HEK293 (cell line): ENCODE measurements around the gene MAP3K14.

Experiments
- EGR2 ChIP-seq: fragments of 450-650 bp; formaldehyde crosslinking; IDR thresholded peaks from 2 replicates; pipeline ENCODE4 v1.5.1; 2016; ENCODE audit warnings: low read depth, missing biosample characterization, missing genetic modification characterization
- KLF17 ChIP-seq: fragments of 450-650 bp; formaldehyde crosslinking; IDR thresholded peaks from 2 replicates; pipeline ENCODE4 v1.5.1; 2016; ENCODE audit warnings: missing biosample characterization, missing genetic modification characterization
- KLF9 ChIP-seq: fragments of 450-650 bp; formaldehyde crosslinking; IDR thresholded peaks from 2 replicates; pipeline ENCODE4 v1.5.1; 2016; ENCODE audit warnings: missing biosample characterization, missing genetic modification characterization, low read depth
- PBX3 ChIP-seq: sonication (generic); formaldehyde crosslinking; IDR thresholded peaks from 2 replicates; pipeline ENCODE4 v1.8.1; 2022; ENCODE audit warnings: mild to moderate bottlenecking, moderate library complexity, missing genetic modification reagents
- PRDM4 ChIP-seq: fragments of 450-650 bp; formaldehyde crosslinking; IDR thresholded peaks from 2 replicates; pipeline ENCODE4 v1.5.1; 2017; ENCODE audit warnings: missing biosample characterization, missing genetic modification characterization
- PRDM6 ChIP-seq: fragments of 450-650 bp; formaldehyde crosslinking; IDR thresholded peaks from 2 replicates; pipeline ENCODE4 v1.5.1; 2017; ENCODE audit warnings: missing biosample characterization, missing genetic modification characterization
- ZBTB10 ChIP-seq: fragments of 450-650 bp; formaldehyde crosslinking; IDR thresholded peaks from 2 replicates; pipeline ENCODE4 v1.5.1; 2016; ENCODE audit warnings: missing biosample characterization, missing genetic modification characterization
- ZNF423 ChIP-seq: fragments of 450-650 bp; formaldehyde crosslinking; IDR thresholded peaks from 2 replicates; pipeline ENCODE4 v1.5.1; 2016; ENCODE audit warnings: missing biosample characterization, missing genetic modification characterization
- ZNF449 ChIP-seq: fragments of 450-650 bp; formaldehyde crosslinking; IDR thresholded peaks from 2 replicates; pipeline ENCODE4 v1.5.1; 2017; ENCODE audit warnings: missing biosample characterization, mild to moderate bottlenecking, missing genetic modification characterization, moderate library complexity
- ZNF529 ChIP-seq: fragments of 450-650 bp; formaldehyde crosslinking; IDR thresholded peaks from 2 replicates; pipeline ENCODE4 v1.5.1; 2017; ENCODE audit warnings: missing genetic modification characterization, missing biosample characterization; ENCODE audit not compliant: insufficient replicate concordance
- ZNF629 ChIP-seq: fragments of 450-650 bp; formaldehyde crosslinking; IDR thresholded peaks from 2 replicates; pipeline ENCODE4 v1.5.1; 2017; ENCODE audit warnings: missing biosample characterization, missing genetic modification characterization
- ZNF664 ChIP-seq: fragments of 450-650 bp; formaldehyde crosslinking; IDR thresholded peaks from 2 replicates; pipeline ENCODE4 v1.5.1; 2016; ENCODE audit warnings: missing biosample characterization, missing genetic modification characterization
- ZNF670 ChIP-seq: fragments of 450-650 bp; formaldehyde crosslinking; IDR thresholded peaks from 2 replicates; pipeline ENCODE4 v1.5.1; 2016; ENCODE audit warnings: missing biosample characterization, missing genetic modification characterization, low read depth
- ZNF707 ChIP-seq: fragments of 450-650 bp; formaldehyde crosslinking; IDR thresholded peaks from 2 replicates; pipeline ENCODE4 v1.5.1; 2016; ENCODE audit warnings: missing biosample characterization, missing genetic modification characterization
- ZNF768 ChIP-seq: fragments of 450-650 bp; formaldehyde crosslinking; IDR thresholded peaks from 2 replicates; pipeline ENCODE4 v1.5.1; 2018; ENCODE audit warnings: missing biosample characterization, mild to moderate bottlenecking, missing genetic modification characterization
- ZNF785 ChIP-seq: fragments of 450-650 bp; formaldehyde crosslinking; IDR thresholded peaks from 2 replicates; pipeline ENCODE4 v1.5.1; 2016; ENCODE audit warnings: missing biosample characterization, missing genetic modification characterization
- ZSCAN30 ChIP-seq: fragments of 450-650 bp; IDR thresholded peaks from 2 replicates; pipeline ENCODE4 v1.5.1; 2018; ENCODE audit warnings: missing biosample characterization, mild to moderate bottlenecking, missing genetic modification characterization, moderate library complexity
- TF ChIP-seq, protein P1 (sequence below): fragments of 450-650 bp; formaldehyde crosslinking; IDR thresholded peaks from 2 replicates; pipeline ENCODE4 v1.5.1; 2016; ENCODE audit warnings: missing biosample characterization, missing genetic modification characterization
- TF ChIP-seq, protein P2 (sequence below): fragments of 450-650 bp; formaldehyde crosslinking; IDR thresholded peaks from 2 replicates; pipeline ENCODE4 v1.5.1; 2016; ENCODE audit warnings: missing biosample characterization, missing genetic modification characterization
- TF ChIP-seq, protein P3 (sequence below): fragments of 450-650 bp; formaldehyde crosslinking; IDR thresholded peaks from 2 replicates; pipeline ENCODE4 v1.5.0; 2017; ENCODE audit warnings: missing biosample characterization, missing genetic modification characterization, borderline replicate concordance

MAP3K14 gene

GRCh38 chr17:45247429-45248131 lies 69.2 kb downstream of the MAP3K14 start (continued):
- TF ChIP-seq PRDM4 (tag by site-specific recombination) (no peak; the same call in 1 of the 2 replicates), ZNF629 (tag by site-specific recombination) (peak; percentile 100), ZNF670 (no peak), PRDM6 (tag by site-specific recombination) (no peak), ZNF707 (tag by site-specific recombination) (no peak), KLF9 (tag by site-specific recombination) (peak; percentile 94), ZNF768 (no peak), ZNF449 (tag by site-specific recombination) (peak; percentile 76), ZNF529 (tag by site-specific recombination) (no peak), ZNF423 (no peak; the same call in 1 of the 2 replicates), ZSCAN30 (tag by site-specific recombination) (0 out of 2 replicates have a peak, but pooled peaks have one; percentile 61), ZBTB10 (tag by site-specific recombination) (peak; percentile 73; the same call in 1 of the 2 replicates), EGR2 (tag by site-specific recombination) (peak; percentile 85), KLF17 (tag by site-specific recombination) (peak; percentile 98), ZNF664 (tag by site-specific recombination) (no peak), PBX3 (CRISPR knock-in tag) (no peak), ZNF785 (tag by site-specific recombination) (no peak)
- TF ChIP-seq, protein P1, sequence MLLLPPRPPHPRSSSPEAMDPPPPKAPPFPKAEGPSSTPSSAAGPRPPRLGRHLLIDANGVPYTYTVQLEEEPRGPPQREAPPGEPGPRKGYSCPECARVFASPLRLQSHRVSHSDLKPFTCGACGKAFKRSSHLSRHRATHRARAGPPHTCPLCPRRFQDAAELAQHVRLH (tag by site-specific recombination), result peak; percentile 49; the same call in 1 of the 2 replicates
- TF ChIP-seq, protein P2, sequence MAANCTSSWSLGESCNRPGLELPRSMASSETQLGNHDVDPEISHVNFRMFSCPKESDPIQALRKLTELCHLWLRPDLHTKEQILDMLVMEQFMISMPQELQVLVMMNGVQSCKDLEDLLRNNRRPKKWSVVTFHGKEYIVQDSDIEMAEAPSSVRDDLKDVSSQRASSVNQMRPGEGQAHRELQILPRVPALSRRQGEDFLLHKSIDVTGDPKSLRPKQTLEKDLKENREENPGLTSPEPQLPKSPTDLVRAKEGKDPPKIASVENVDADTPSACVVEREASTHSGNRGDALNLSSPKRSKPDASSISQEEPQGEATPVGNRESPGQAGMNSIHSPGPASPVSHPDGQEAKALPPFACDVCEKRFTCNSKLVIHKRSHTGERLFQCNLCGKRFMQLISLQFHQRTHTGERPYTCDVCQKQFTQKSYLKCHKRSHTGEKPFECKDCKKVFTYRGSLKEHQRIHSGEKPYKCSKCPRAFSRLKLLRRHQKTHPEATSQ (tag by site-specific recombination), result peak; percentile 67; the same call in 1 of the 2 replicates
- TF ChIP-seq, protein P3, sequence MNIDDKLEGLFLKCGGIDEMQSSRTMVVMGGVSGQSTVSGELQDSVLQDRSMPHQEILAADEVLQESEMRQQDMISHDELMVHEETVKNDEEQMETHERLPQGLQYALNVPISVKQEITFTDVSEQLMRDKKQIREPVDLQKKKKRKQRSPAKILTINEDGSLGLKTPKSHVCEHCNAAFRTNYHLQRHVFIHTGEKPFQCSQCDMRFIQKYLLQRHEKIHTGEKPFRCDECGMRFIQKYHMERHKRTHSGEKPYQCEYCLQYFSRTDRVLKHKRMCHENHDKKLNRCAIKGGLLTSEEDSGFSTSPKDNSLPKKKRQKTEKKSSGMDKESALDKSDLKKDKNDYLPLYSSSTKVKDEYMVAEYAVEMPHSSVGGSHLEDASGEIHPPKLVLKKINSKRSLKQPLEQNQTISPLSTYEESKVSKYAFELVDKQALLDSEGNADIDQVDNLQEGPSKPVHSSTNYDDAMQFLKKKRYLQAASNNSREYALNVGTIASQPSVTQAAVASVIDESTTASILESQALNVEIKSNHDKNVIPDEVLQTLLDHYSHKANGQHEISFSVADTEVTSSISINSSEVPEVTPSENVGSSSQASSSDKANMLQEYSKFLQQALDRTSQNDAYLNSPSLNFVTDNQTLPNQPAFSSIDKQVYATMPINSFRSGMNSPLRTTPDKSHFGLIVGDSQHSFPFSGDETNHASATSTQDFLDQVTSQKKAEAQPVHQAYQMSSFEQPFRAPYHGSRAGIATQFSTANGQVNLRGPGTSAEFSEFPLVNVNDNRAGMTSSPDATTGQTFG, result no peak
